ENCODE data around the gene SMPDL3A. TPM values are rescaled to one million over a fixed set of nuclear protein-coding genes. Genes with fewer than 3 reads are reported as not detected.

SMPDL3A gene
- total and polyA plus RNA-seq, 2 of the 8 experiments (the other 6 are each of a cell fraction or from before 2014, with no cell fraction given) = 3.5 to 3.9 TPM

- H3K23ac ChIP-seq (ENCODE audit: insufficient read length) = no peak overlapping the region
- H3K9me3 ChIP-seq (ENCODE audit: insufficient read depth in 2 of 2, low read depth in 1 of 2, low read length in 1 of 2) = no peaks in the 10 kb centered on the region
- ChIA-PET CTCF (ENCODE audit: partially characterized antibody) (interaction anchor here (0.7 to 12.0 kb wide), 7 partner anchors 16 to 315 kb away, joined by 3 to 62 read pairs (median 6); no protein-coding TSS in a partner anchor), POLR2A (ENCODE audit: partially characterized antibody) (no interaction called here)
- no peak overlapping the region for H2BK12ac ChIP-seq (ENCODE audit: low read depth, low read length)
- no peaks in the 10 kb centered on the region for H4K20me1 ChIP-seq (replicated peaks in 1 of 2; ENCODE audit: control insufficient read depth in 1 of 2, insufficient read depth in 2 of 2, low read length in 2 of 2)
- no peak overlapping the region for H2AK5ac ChIP-seq (ENCODE audit: low read depth, low read length)
- H3K4me1 ChIP-seq (replicated peaks in 1 of 4; ENCODE audit: control insufficient read depth in 3 of 4, insufficient read depth in 4 of 4, low read length in 3 of 4) = peaks cover 3 to 15% (median 11%) of the 10 kb centered on the region in 4 experiments; a peak in 6 of 7 replicates
- no peak overlapping the region for H3K4ac ChIP-seq (replicated peaks; ENCODE audit: insufficient read length, low read depth, low read length)
- no peak overlapping the region for H2AFZ ChIP-seq (ENCODE audit: low read length)
- H2BK120ac ChIP-seq (replicated peaks; ENCODE audit: low read depth, low read length) = no peak overlapping the region
- no peak overlapping the region for H3K18ac ChIP-seq (ENCODE audit: extremely low read depth, low read length)
- H2BK15ac ChIP-seq (ENCODE audit: low read length) = no peak overlapping the region
- no peak overlapping the region for H3K9ac ChIP-seq (replicated peaks in 1 of 4; ENCODE audit: extremely low read depth in 1 of 4, low read depth in 3 of 4, low read length in 3 of 4)
- H3K27ac ChIP-seq (ENCODE audit: low read depth, low read length) = no peak overlapping the region
- FAIRE-seq (no peak), DNase-seq (ENCODE audit: low read depth in 1 of 2, low spot score in 2 of 2) (no peak)
- no peak overlapping the region; the same call in 1 of the 2 replicates for H4K8ac ChIP-seq (ENCODE audit: extremely low read depth, insufficient read depth, low read length)
- no peak for TF ChIP-seq SIN3A (conservative IDR thresholded peaks at IDR 0.05 in 1 of 2, IDR thresholded peaks at IDR 0.05 in 1 of 2; ENCODE audit: low read depth in 1 of 2, low read length in 2 of 2)
- no peak for TF ChIP-seq HDAC2 (IDR thresholded peaks at IDR 0.05; ENCODE audit: borderline replicate concordance in 1 of 2, low read depth in 2 of 2, low read length in 2 of 2)
- TF ChIP-seq ATF3 (IDR thresholded peaks at IDR 0.05; ENCODE audit: insufficient read depth, low read depth, low read length) = no peak
- no peak for TF ChIP-seq RNF2 (IDR thresholded peaks at IDR 0.05; ENCODE audit: borderline replicate concordance, low read depth, low read length, missing control alignments, poor library complexity, severe bottlenecking)
- no peaks in the 10 kb centered on the region for H3K36me3 ChIP-seq (ENCODE audit: control insufficient read depth in 2 of 4, insufficient read depth in 4 of 4, low read length in 3 of 4)
- no peak overlapping the region for H2BK5ac ChIP-seq (ENCODE audit: low read depth, low read length)
- H3K79me2 ChIP-seq (ENCODE audit: control insufficient read depth in 1 of 2, insufficient read depth in 2 of 2, low read length in 2 of 2) = no peaks in the 10 kb centered on the region
- no peak overlapping the region for H3K4me3 ChIP-seq (ENCODE audit: extremely low read depth in 1 of 4, insufficient read depth in 2 of 4, low read depth in 3 of 4, low read length in 4 of 4)
- no peak overlapping the region for H4K91ac ChIP-seq (replicated peaks; ENCODE audit: insufficient read length, low read length)
- H3K14ac ChIP-seq (ENCODE audit: insufficient read length) = no peak overlapping the region
- no peak overlapping the region for H3K56ac ChIP-seq (replicated peaks; ENCODE audit: insufficient read length, low read depth, low read length)
- 86% methylated on average over 2 of the region's 2 CpGs; no CpG with 5 or more reads in 1 of the 2 experiments for WGBS, 2 experiments (ENCODE audit: extremely low coverage in 1 of 2, insufficient coverage in 1 of 2, insufficient read length in 1 of 2, insufficient replicate concordance in 2 of 2, low coverage in 1 of 2, low lambda C conversion rate in 2 of 2, missing lambda C conversion rate in 1 of 2)
- H2BK20ac ChIP-seq (ENCODE audit: low read length) = no peak overlapping the region
- H3K23me2 ChIP-seq (ENCODE audit: low read depth, low read length) = peaks cover 12% of the 10 kb centered on the region; the same call in 1 of the 2 replicates
- H4K5ac ChIP-seq (ENCODE audit: insufficient read length, low read depth, low read length) = no peak overlapping the region
- H3K79me1 ChIP-seq (ENCODE audit: low read depth, low read length) = no peaks in the 10 kb centered on the region
- H3K4me2 ChIP-seq (ENCODE audit: insufficient read depth in 1 of 2, low read depth in 2 of 2, low read length in 2 of 2) = no peak overlapping the region
- no peaks in the 10 kb centered on the region; a peak in 2 of 7 replicates for H3K27me3 ChIP-seq (replicated peaks in 1 of 4; ENCODE audit: control insufficient read depth in 3 of 4, extremely low read depth in 1 of 4, insufficient read depth in 3 of 4, low read length in 3 of 4)
Measured at GRCh38 chr6:122792766-122793165, 3.7 kb downstream of the SMPDL3A start.

Measured in H1 (cell line).